ENCODE results near the gene ST3GAL4.

- TF ChIP-seq TAF1 (IDR thresholded peaks at IDR 0.05; ENCODE audit: low read depth) (no peak), TEAD4 (IDR thresholded peaks at IDR 0.05) (no peak), EP300 (IDR thresholded peaks at IDR 0.05; ENCODE audit: borderline replicate concordance) (no peak), CEBPB (IDR thresholded peaks at IDR 0.05) (no peak), RAD21 (IDR thresholded peaks at IDR 0.05; ENCODE audit: low read depth) (no peak), EGR1 (IDR thresholded peaks at IDR 0.05) (no peak), TCF12 (IDR thresholded peaks at IDR 0.05; ENCODE audit: low read depth) (no peak), YY1 (IDR thresholded peaks at IDR 0.05; ENCODE audit: low read depth) (no peak), CREB1 (IDR thresholded peaks at IDR 0.05; ENCODE audit: low read depth) (no peak), REST (IDR thresholded peaks at IDR 0.05; ENCODE audit: low read depth) (no peak), NFIC (IDR thresholded peaks at IDR 0.05) (no peak), USF1 (IDR thresholded peaks at IDR 0.05) (no peak), ZBTB7A (IDR thresholded peaks at IDR 0.05; ENCODE audit: low read depth) (no peak)
- TF ChIP-seq, protein P1, sequence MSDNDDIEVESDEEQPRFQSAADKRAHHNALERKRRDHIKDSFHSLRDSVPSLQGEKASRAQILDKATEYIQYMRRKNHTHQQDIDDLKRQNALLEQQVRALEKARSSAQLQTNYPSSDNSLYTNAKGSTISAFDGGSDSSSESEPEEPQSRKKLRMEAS (IDR thresholded peaks at IDR 0.05): no peak
These were observed 57.9 kb downstream of the ST3GAL4 start for GRCh38 chr11:126413426-126413825.

All from Ishikawa (cell line).